ENCODE results near the gene ZKSCAN7. TPM values are rescaled to one million over a fixed set of nuclear protein-coding genes. Genes with fewer than 3 reads are reported as not detected.

The ZKSCAN7 gene
- total and polyA plus RNA-seq, 2 donors (not counting 3 experiments of a cell fraction or from before 2014, with no cell fraction given), result 0.75 to 1.9 TPM

- Histone ChIP-seq H3K4me3 (replicated peaks in 1 of 3; ENCODE audit: insufficient read depth in 1 of 3, low read depth in 1 of 3, low read length in 3 of 3) (no peak overlapping the region), H3K27ac (ENCODE audit: insufficient read depth, low read depth, low read length) (no peak overlapping the region), H3K79me2 (ENCODE audit: control insufficient read depth, insufficient read depth, low read length) (no peaks in the 10 kb centered on the region), H3K4me2 (ENCODE audit: insufficient read depth, low read length) (no peak overlapping the region), H2AFZ (ENCODE audit: low read depth, low read length) (no peak overlapping the region), H4K20me1 (replicated peaks; ENCODE audit: control insufficient read depth, extremely low read depth, insufficient read depth, low read length) (no peaks in the 10 kb centered on the region), H3K9me3 (replicated peaks; ENCODE audit: control insufficient read depth, insufficient read depth, low read length) (no peaks in the 10 kb centered on the region), H3K9me1 (replicated peaks; ENCODE audit: control insufficient read depth, extremely low read depth, insufficient read depth, low read length) (no peaks in the 10 kb centered on the region), H3K36me3 (ENCODE audit: control insufficient read depth in 2 of 2, extremely low read depth in 1 of 2, insufficient read depth in 2 of 2, low read length in 2 of 2) (no peaks in the 10 kb centered on the region), H3K27me3 (ENCODE audit: control insufficient read depth in 2 of 2, insufficient read depth in 2 of 2, low read length in 2 of 2) (peaks cover 0 to under 1% of the 10 kb centered on the region in 2 experiments), H3K9ac (replicated peaks; ENCODE audit: extremely low read depth, insufficient read depth, low read length) (no peak overlapping the region), H3K4me1 (ENCODE audit: control insufficient read depth, extremely low read depth, insufficient read depth, low read length) (no peaks in the 10 kb centered on the region)
- POLR2A ChIA-PET, result no interaction called here
- BruUV-seq (replicated peaks), result no TSS peak
- dilution Hi-C loops (cut with MboI; ENCODE audit: extremely low pct_ligation_motif_present, low sequenced_read_pairs), result no loop called here
- no peak for DNase-seq (ENCODE audit: low read depth, low spot score)
- CTCF ChIA-PET, result no interaction called here
- no peak for FAIRE-seq
- intact Hi-C loops (cut with micrococcal nuclease), result no loop called here
- TF ChIP-seq GATA2 (IDR thresholded peaks at IDR 0.05; ENCODE audit: insufficient read depth, insufficient read length, low read depth, low read length), result no peak
- no peak for TF ChIP-seq POLR2AphosphoS5 (IDR thresholded peaks at IDR 0.05; ENCODE audit: insufficient read depth, low read depth, low read length)
- TF ChIP-seq MYC (IDR thresholded peaks at IDR 0.05; ENCODE audit: low read depth, low read length), result no peak
- TF ChIP-seq CTCF (IDR thresholded peaks at IDR 0.05; ENCODE audit: extremely low read depth in 1 of 2, insufficient read depth in 1 of 2, low read depth in 1 of 2, low read length in 2 of 2), result no peak
- TF ChIP-seq MAX (IDR thresholded peaks at IDR 0.05; ENCODE audit: insufficient read depth, insufficient read length), result no peak
- TF ChIP-seq POLR2A (IDR thresholded peaks at IDR 0.05; ENCODE audit: low read depth, low read length), result no peak
- no peak for TF ChIP-seq EZH2 (IDR thresholded peaks at IDR 0.05; ENCODE audit: borderline replicate concordance, low read depth, low read length, severe bottlenecking)
- TF ChIP-seq JUN (IDR thresholded peaks at IDR 0.05; ENCODE audit: borderline replicate concordance, insufficient read depth, insufficient read length, low read depth), result no peak
- TF ChIP-seq FOS (IDR thresholded peaks at IDR 0.05; ENCODE audit: borderline replicate concordance, insufficient read depth, low read length), result no peak
Measured at GRCh38 chr3:44612678-44613077, 57.7 kb downstream of the ZKSCAN7 start.

Other genes with a start within 250 kb of the ZKSCAN7 start
- 18.2 and 19.6 TPM in 2 replicates for gene TCAIM, start 216.4 kb upstream of the ZKSCAN7 start, total RNA-seq
- gene TCAIM, start 216.4 kb upstream of the ZKSCAN7 start, polyA plus RNA-seq, result 7.6 and 9.2 TPM in 2 replicates
- gene ZNF445, start 77.5 kb upstream of the ZKSCAN7 start, total RNA-seq, result 15.0 and 17.8 TPM in 2 replicates
- gene ZNF445, start 77.5 kb upstream of the ZKSCAN7 start, polyA plus RNA-seq, result 2.1 and 2.3 TPM in 2 replicates
- gene ZNF660, start 29.8 kb downstream of the ZKSCAN7 start, total RNA-seq, result 1.0 and 1.5 TPM in 2 replicates
- gene ZNF660, start 29.8 kb downstream of the ZKSCAN7 start, polyA plus RNA-seq, result 0.38 and 0.44 TPM in 2 replicates
- gene ZNF197, start 69.8 kb downstream of the ZKSCAN7 start, total RNA-seq, result 6.4 and 7.1 TPM in 2 replicates
- gene ZNF197, start 69.8 kb downstream of the ZKSCAN7 start, polyA plus RNA-seq, result 2.8 and 2.9 TPM in 2 replicates
- gene ZNF35, start 93.5 kb downstream of the ZKSCAN7 start, total RNA-seq, result 9.1 and 11.3 TPM in 2 replicates
- gene ZNF35, start 93.5 kb downstream of the ZKSCAN7 start, polyA plus RNA-seq, result 2.5 TPM in 2 replicates
- 4.1 and 4.2 TPM in 2 replicates for gene ZNF502, start 157.5 kb downstream of the ZKSCAN7 start, total RNA-seq
- gene ZNF502, start 157.5 kb downstream of the ZKSCAN7 start, polyA plus RNA-seq, result 0.86 and 1.0 TPM in 2 replicates
- 2.9 and 3.9 TPM in 2 replicates for gene ZNF501, start 174.4 kb downstream of the ZKSCAN7 start, total RNA-seq
- gene ZNF501, start 174.4 kb downstream of the ZKSCAN7 start, polyA plus RNA-seq, result 0.92 and 1.6 TPM in 2 replicates
- gene KIAA1143, start 206.4 kb downstream of the ZKSCAN7 start, total RNA-seq, result 25.2 and 28.1 TPM in 2 replicates
- 5.4 and 6.1 TPM in 2 replicates for gene KIAA1143, start 206.4 kb downstream of the ZKSCAN7 start, polyA plus RNA-seq
- 20.9 and 21.6 TPM in 2 replicates for gene KIF15, start 206.6 kb downstream of the ZKSCAN7 start, total RNA-seq
- 1.6 and 2.2 TPM in 2 replicates for gene KIF15, start 206.6 kb downstream of the ZKSCAN7 start, polyA plus RNA-seq